ENCODE measurements around the gene LEMD2.

- TF ChIP-seq CTCF (IDR thresholded peaks at IDR 0.05) (no peak), POLR2A (IDR thresholded peaks at IDR 0.05) (no peak)
Observed at GRCh38 chr6:33827546-33828451, 38.9 kb upstream of the LEMD2 start.

Data from esophagus squamous epithelium (tissue), 4 donors.